Testis (tissue), 2 donors: ENCODE measurements around the gene ZBTB20.

Experiments
- CTCF ChIP-seq, 3 experiments: fragments of 450-650 bp in 2 of 3; fragments of 200-600 bp in 1 of 3; sonication (generic) in 1 of 3; IDR thresholded peaks; one replicate each; pipeline ENCODE4 v1.5.1; 2016 to 2019; ENCODE audit warnings: antibody characterized with exemption in 3 of 3, mild to moderate bottlenecking in 2 of 3, moderate library complexity in 1 of 3
- POLR2A ChIP-seq: fragments of 450-650 bp; IDR thresholded peaks from one replicate; pipeline ENCODE4 v1.6.1; 2017; ENCODE audit warnings: antibody characterized with exemption, mild to moderate bottlenecking, moderate library complexity

GRCh38 chr3:114896978-114897377 lies 250.1 kb downstream of the ZBTB20 start:
- no peak for TF ChIP-seq CTCF (IDR thresholded peaks at IDR 0.05)
- TF ChIP-seq POLR2A: no peak
